HG03342 (cell line): ENCODE data around the gene ARL5B.

Source experiments
- ATAC-seq: cut with Tn5 transposase; IDR thresholded peaks from one replicate; pipeline ENCODE4 v1.9.1; 2021; ENCODE audit warnings: mild to moderate bottlenecking, moderate library complexity; ENCODE audit not compliant: unreplicated experiment

ARL5B gene

GRCh38 chr10:18658271-18659124 lies 733 bp upstream of the ARL5B start:
- no peak for ATAC-seq

- peak; percentile 12 for ATAC-seq
Observed at GRCh38 chr10:18659819-18660535, 746 bp downstream of the ARL5B start.

GRCh38 chr10:18660816-18661431 lies 1.7 kb downstream of the ARL5B start:
- ATAC-seq: no peak

DNA sequence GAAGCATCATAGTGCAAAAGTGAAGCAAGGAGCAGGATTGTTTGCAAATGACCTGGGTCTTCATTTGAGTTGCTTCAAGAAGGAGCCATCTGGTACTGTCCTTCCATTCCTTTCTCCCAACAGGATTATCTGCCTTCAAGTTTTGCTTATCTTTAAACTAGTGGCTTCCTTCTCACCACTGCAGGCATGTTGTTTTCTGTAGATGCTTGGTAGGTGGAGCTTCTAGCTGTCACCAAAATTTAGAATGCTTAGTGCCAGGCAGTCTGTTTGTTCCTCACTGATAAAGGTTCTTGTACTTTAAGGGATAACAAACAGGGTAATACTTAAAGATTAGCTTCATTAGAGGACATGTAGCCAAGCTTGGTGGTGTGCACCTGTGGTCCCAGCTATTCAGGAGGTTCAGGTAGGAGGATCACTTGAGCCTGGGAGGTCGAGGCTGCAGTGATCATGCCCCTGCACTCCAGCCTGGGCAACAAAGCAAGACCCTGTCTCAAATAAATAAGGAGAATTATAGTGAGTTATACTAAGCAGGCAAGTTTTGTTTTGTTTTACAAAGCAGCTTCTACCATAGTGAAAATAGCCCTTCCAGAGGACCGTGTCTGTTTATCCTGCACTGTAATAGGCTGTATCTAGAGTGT lies 5.7 kb downstream of the ARL5B start:
- ATAC-seq: no peak

GRCh38 chr10:18665815-18666558 lies 6.8 kb downstream of the ARL5B start:
- no peak for ATAC-seq

DNA sequence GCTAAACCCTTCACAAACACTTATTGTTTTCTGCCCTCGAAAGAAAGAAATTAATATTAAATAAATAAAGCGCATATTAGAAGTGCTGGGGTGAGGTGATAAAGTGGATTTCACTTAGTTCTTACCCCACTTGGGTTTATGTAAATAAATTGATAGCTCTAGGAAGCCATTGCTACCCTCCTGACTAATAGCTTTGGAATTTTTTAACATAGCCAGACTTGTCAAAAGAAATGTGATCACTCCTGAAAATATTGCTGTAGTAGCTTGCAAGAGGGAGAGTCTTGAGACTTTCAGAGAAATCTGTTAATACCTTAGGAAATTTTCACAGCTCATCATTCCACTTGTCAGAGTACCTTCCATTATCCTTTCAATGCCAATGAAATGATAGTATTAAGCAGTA lies 7.6 kb downstream of the ARL5B start:
- ATAC-seq: no peak

GRCh38 chr10:18668026-18668425 lies 8.8 kb downstream of the ARL5B start:
- ATAC-seq: no peak

DNA sequence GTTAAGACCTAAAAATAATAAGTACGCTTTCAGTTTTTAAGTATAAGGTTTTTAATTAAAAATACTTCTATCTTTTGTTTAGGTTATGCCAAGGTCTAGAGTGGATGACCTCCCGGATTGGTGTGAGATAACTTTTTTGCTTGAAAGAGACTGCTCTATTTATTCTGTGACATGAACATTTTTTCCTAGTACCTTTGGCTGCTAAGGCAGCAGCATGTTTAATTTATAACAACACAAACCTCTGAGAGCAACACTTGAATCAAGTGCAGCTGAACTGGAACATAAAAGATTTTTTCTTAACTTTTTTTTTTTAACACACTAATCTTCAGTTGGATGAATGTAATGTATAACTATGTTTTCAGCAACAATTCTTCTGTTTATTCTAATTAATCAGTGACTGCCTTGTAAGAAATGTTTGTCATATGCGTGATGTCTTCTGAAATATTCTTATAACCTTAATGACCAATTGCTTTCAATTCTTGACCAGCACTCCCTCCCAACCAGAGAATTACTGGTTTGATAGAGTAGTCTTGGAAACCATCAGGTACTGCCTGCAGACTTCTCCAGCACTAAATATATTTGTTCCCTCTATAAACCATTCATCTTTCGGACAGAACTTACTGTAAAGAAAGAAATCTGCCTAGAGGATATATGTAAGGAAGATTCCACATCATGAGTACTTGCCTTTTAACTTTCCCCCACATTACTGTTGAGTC lies 16.0 kb downstream of the ARL5B start:
- no peak for ATAC-seq

GRCh38 chr10:18680754-18681153 lies 21.5 kb downstream of the ARL5B start:
- no peak for ATAC-seq

DNA sequence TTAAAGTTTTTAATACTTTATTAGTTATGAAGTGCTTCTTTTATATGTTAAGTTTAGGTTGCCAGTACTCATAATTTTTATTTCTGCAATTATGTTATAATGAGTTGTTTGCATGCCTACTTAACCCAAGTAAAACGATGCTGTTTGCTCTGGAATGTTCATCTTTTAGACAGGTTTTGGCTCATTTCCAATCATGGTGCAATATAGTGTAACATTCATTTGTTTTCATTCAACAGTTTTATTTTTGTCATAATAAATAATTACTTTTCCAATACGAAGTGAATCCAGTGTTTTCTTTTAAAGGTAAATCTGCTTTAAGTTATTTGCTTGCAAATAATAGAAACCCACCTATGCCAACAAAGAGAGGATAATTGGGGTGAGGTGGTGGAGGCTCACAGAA lies 22.1 kb downstream of the ARL5B start:
- no peak for ATAC-seq

- ATAC-seq: no peak
Observed at GRCh38 chr10:18681971-18682411, 22.8 kb downstream of the ARL5B start.

DNA sequence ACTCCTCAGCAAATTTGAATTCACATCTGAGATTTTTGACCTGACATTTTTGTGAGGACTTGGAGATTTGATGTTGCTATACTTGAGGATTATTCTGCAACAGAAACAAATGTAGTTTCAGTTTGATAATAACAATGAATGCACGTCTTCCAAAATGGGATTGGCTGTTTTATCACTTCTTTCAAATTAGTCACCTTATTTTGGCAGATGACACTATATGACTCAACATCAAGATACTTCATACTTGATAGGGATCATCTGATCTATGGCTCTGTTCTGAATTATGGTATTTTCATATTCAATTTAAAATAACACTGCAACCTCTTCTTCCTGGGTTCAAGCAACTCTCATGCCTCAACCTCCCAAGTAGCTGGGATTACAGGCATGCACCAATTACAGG lies 24.2 kb downstream of the ARL5B start:
- no peak for ATAC-seq

- no peak for ATAC-seq
Observed at GRCh38 chr10:18684416-18684815, 25.2 kb downstream of the ARL5B start.

GRCh38 chr10:18684953-18685352 lies 25.7 kb downstream of the ARL5B start:
- no peak for ATAC-seq

GRCh38 chr10:18685555-18685954 lies 26.3 kb downstream of the ARL5B start:
- no peak for ATAC-seq

DNA sequence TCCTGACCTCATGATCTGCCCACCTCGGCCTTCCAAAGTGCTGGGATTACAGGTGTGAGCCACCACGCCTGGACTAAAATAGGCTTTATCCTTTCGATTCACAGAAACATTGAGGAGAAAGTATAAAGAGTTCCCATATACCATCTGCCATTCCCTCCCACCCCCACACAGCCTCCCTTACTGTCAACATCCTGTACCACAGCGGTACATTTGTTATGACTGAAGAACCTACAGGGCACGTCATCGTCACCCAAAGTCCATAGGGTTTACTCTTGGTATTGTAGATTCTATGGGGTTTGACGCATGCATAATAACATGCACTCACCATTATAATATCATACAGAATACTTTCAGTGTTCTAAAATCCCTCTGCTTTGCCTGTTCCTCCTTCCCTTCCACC lies 28.0 kb downstream of the ARL5B start:
- ATAC-seq: no peak

- no peak for ATAC-seq
Observed at GRCh38 chr10:18687706-18688105, 28.5 kb downstream of the ARL5B start.

DNA sequence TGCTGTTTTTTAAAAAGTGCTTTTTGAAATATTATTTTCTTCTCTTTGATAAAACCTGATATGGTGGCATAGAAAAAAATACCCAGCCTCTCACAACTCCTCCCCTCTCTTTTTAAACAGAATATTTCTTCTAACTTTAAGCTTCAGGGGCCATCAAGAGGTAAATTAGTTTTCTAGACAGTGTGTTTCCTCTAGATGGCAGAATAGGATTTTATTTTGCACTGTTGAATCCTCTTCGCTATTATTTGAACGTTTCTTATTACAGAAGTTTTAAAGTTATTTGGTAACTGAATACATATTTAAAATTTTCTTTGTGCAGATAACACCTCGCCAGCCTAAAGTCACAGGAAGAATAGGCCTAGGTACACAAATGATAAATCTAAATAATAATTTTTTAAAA lies 30.3 kb downstream of the ARL5B start:
- no peak for ATAC-seq

DNA sequence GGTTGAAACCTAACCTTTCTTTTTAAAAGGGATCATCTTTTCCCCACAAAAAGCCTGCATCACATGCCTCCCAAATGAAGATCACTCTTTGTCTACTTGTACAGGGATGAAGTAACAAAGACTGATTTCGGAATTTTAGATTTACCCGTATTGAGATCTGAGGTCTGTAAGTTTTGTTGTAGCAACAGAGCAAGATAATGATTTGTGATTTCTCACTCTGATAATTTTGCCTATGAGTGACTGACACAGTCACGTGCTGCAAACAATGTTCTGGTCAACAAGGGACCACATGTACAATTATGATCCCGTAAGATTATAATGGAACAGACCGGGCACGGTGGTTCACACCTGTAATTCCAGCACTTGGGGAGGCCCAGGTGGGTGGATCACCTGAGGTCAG lies 31.3 kb downstream of the ARL5B start:
- no peak for ATAC-seq
